ENCODE measurements around the gene TCEAL7.
"Not testable (repeated sequence)": the region's sequence is repeated elsewhere in the genome, so short reads cannot be mapped to it uniquely, and the experiment has no call there.

TCEAL7 gene

DNA sequence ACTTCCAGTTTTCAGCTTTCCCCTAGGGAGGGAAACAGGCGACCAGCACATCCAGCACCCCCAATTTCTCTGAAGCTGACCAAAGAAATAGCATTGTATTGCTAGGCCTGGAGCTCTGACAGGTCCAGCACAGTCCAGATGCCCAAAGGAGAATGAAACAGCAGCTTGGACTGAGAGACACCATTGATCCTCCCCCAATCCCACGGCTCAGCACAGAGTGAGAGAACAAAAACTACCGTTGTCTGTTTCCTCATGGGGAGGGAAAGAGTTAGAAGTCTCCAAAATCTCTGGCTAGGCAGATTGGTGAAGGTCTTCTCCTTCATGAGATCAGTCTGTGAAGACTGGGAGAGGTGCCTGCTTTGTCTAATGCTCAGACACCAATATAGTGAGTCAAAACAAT lies 8.6 kb downstream of the TCEAL7 start:
- H3K4me3 ChIP-seq = no peak overlapping the region
- H3K9me3 ChIP-seq (replicated peaks in 1 of 11) = no peaks in the 10 kb centered on the region
- no peak for TF ChIP-seq Cebpa-rat (IDR thresholded peaks at IDR 0.05)

DNA sequence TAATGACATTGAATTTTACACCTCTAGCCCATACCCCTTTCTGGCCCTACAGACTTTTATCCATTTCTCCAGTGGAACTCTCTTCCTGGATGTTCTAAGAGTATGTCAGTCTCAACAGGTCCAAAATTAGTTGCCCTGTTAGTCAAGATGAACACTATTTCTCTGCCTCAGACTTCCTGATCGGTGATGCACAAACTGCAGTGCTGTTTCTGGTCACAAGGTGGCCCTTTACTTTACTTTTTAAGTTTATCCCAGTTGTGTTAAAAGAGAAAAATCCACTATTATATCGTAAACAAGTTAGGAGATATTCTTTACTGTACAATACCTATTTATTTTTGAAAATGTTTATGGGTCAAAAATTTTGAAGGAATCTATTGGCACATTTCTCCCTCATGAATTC lies 13.1 kb downstream of the TCEAL7 start:
- Histone ChIP-seq H3K4me3 (no peak overlapping the region), H3K4me1 (no peaks in the 10 kb centered on the region), H4K20me1 (no peaks in the 10 kb centered on the region), H3K27me3 (peaks cover 2 to 54% (median 21%) of the 10 kb centered on the region in 11 experiments; a peak in 17 of 22 replicates), H3K27ac (no peak overlapping the region), H3K9me3 (replicated peaks in 1 of 11) (no peaks in the 10 kb centered on the region), H3K4me2 (no peak overlapping the region), H3K9ac (no peak overlapping the region), H3K36me3 (no peaks in the 10 kb centered on the region)
- no peak for TF ChIP-seq Cebpa-rat (IDR thresholded peaks at IDR 0.05)

More for the DNA sequence above, 8.6 kb downstream of the TCEAL7 start:
- no peak overlapping the region for H3K27ac ChIP-seq
- H3K9ac ChIP-seq = no peak overlapping the region
- H3K36me3 ChIP-seq = no peaks in the 10 kb centered on the region
- H3K4me2 ChIP-seq = no peak overlapping the region
- H3K27me3 ChIP-seq = peaks cover 13 to 55% (median 30%) of the 10 kb centered on the region in 11 experiments; a peak in 18 of 22 replicates
- no peaks in the 10 kb centered on the region for H4K20me1 ChIP-seq
- no peaks in the 10 kb centered on the region for H3K4me1 ChIP-seq

DNA sequence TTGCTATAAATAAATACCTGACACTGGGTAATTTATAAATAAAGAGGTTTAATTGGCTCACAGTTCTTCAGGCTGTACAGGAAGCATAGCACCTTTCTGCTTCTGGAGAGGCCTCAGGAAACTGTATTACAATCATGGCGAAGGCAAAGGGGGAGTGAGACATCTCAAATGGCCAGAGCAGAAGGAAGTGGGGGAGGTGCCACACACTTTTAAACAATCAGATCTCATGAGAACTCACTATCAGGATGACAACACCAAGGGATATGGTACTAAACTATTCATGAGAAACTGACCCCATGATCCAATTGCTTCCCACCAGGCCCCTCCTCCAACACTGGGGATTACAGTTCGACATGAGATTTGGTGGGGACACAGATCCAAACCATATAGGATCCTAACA lies 14.6 kb downstream of the TCEAL7 start:
- no peaks in the 10 kb centered on the region for H4K20me1 ChIP-seq
- TF ChIP-seq Cebpa-rat (IDR thresholded peaks at IDR 0.05) = no peak
- H3K4me3 ChIP-seq = no peak overlapping the region

DNA sequence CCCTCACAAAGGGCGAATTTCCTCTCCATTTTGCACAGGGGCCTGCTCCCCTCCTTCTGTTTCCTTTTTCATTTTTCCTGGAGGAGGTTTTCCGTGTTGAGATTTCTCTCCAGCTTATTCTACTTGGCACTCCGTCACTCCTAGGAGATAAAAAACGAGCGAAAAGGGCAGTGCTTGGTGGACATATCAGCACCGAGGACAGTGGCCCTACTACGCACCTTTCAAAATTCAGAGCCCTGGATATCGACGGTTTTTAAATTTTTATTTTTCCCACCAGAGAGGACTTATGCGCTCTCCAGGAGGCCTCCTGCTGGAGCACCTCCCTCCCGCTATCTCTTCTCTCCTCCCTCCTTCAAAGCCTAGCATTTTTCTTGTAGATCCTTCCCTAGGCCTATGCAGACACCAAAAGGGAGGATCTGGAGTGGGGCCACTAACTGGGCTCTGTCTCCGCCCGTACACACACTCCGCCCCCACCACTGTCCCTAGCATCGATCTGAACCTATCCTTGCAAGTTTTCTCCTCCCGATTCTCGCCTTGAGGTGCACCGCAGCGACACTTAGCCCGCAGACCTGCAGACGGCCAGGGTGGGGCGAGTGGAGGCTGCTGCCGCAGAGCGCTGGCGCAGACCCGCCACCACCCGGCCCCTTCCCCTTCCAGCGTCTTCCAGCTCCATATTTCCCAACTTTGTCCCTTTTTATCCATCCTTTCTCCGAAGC lies 17.8 kb downstream of the TCEAL7 start:
- H3K4me1 ChIP-seq = no peaks in the 10 kb centered on the region
- H4K20me1 ChIP-seq = no peaks in the 10 kb centered on the region
- TF ChIP-seq Cebpa-rat (IDR thresholded peaks at IDR 0.05) = no peak
- H3K9ac ChIP-seq = no peak overlapping the region
- H3K27me3 ChIP-seq = peaks cover 0 to 48% (median 14%) of the 10 kb centered on the region in 11 experiments; a peak in 15 of 22 replicates
- no peaks in the 10 kb centered on the region for H3K36me3 ChIP-seq
- H3K9me3 ChIP-seq (replicated peaks in 1 of 11) = no peaks in the 10 kb centered on the region
- H3K4me2 ChIP-seq = no peak overlapping the region
- no peak overlapping the region for H3K27ac ChIP-seq
- H3K4me3 ChIP-seq = no peak overlapping the region

More for the DNA sequence above, 14.6 kb downstream of the TCEAL7 start:
- H3K36me3 ChIP-seq = no peaks in the 10 kb centered on the region
- no peaks in the 10 kb centered on the region for H3K4me1 ChIP-seq
- no peak overlapping the region for H3K27ac ChIP-seq
- peaks cover 0 to 57% (median 15%) of the 10 kb centered on the region in 11 experiments; a peak in 17 of 22 replicates for H3K27me3 ChIP-seq
- no peak overlapping the region for H3K4me2 ChIP-seq
- H3K9ac ChIP-seq = no peak overlapping the region
- no peaks in the 10 kb centered on the region for H3K9me3 ChIP-seq (replicated peaks in 1 of 11)

DNA sequence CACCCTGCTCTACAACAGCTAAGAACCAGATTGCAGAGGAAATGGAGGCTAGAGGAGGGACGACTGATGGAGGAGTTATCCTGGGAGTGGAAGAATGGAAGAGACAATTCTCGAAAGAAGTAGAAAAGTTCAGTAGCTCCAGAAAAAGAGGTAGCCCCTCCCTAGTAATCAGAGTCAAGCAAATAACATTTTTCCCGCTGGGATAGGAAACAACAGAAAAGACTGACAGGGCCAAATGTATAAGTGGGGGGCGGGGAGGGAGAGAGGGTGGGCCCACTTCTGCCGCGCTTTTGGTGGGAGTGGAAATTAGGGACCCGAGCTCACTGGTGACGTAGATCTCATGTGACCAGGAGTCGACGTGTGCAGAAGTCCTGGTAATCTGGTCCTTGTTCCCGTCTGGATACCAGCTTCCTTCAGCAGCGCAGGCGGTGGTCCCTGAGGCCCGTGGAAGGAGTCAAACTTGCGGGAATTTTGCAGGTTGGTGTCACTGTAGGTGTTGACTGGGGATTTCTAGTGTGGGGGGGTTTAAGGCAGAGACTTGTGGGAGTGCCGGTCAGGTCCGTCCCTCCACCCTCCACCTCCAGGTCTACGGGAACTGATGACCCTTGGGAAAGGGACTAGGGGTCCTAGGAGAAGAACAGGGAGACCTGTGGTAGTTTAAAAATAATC lies 26.2 kb downstream of the TCEAL7 start, which contains the start of gene TCEAL9:
Gene TCEAL9 (plus strand): TSS at position 377 of the 669 bp plus-strand sequence. CDS start 1,179 bp downstream, outside the sequence.
- peak within 1 kb of the TSS; percentile 48 to 77 (median 66) for H3K4me2 ChIP-seq
- peaks cover 0 to 19% (median 10%) of the 10 kb centered on the region in 11 experiments; a peak in 10 of 22 replicates for H3K27me3 ChIP-seq
- no peak for TF ChIP-seq Cebpa-rat (IDR thresholded peaks at IDR 0.05)
- H3K4me3 ChIP-seq = peak within 1 kb of the TSS; percentile 63 to 80 (median 74)
- no peaks in the 10 kb centered on the region for H3K9me3 ChIP-seq (replicated peaks in 1 of 11)
- no peaks in the 10 kb centered on the region for H4K20me1 ChIP-seq
- H3K4me1 ChIP-seq = peaks cover 0 to 7% (median 0%) of the 10 kb centered on the region in 10 experiments; a peak in 4 of 20 replicates
- H3K36me3 ChIP-seq = no peaks in the 10 kb centered on the region
- peak within 1 kb of the TSS; percentile 67 to 80 (median 75) for H3K9ac ChIP-seq
- peak within 1 kb of the TSS in 9 of 11 experiments; percentile 50 to 66 (median 57); a peak in 18 of 22 replicates for H3K27ac ChIP-seq

DNA sequence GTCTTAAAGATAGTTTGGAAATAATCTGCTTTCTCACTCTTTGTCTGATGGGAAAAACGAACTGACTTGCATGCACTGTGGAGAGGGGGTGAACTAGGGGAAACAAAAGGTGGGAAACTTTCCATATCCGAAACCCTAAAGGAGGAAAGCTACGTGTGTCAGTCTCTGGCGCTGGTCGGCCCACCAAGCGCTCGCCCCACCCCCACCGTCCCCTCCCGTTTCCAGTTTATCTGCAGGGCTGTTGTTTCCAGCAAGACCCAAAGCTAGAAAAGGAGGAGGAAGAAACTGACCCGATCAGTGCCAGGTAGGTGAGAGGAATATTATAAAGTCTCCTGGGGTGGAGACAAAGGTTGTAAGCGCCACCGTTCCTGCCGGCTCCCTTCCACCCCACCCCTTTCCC lies 26.8 kb downstream of the TCEAL7 start:
- H3K4me2 ChIP-seq = peak overlapping the region; percentile 48 to 77 (median 66)
- no peak for TF ChIP-seq Cebpa-rat (IDR thresholded peaks at IDR 0.05)
- peak overlapping the region; percentile 63 to 80 (median 74) for H3K4me3 ChIP-seq
- no peaks in the 10 kb centered on the region for H4K20me1 ChIP-seq
- H3K9me3 ChIP-seq (replicated peaks in 1 of 11) = no peaks in the 10 kb centered on the region
- no peaks in the 10 kb centered on the region for H3K36me3 ChIP-seq
- peaks cover 0 to 7% (median 0%) of the 10 kb centered on the region in 10 experiments; a peak in 4 of 20 replicates for H3K4me1 ChIP-seq
- peaks cover 0 to 19% (median 10%) of the 10 kb centered on the region in 11 experiments; a peak in 11 of 22 replicates for H3K27me3 ChIP-seq
- H3K27ac ChIP-seq = peak overlapping the region in 9 of 11 experiments; percentile 50 to 66 (median 57); a peak in 18 of 22 replicates
- peak overlapping the region; percentile 67 to 80 (median 75) for H3K9ac ChIP-seq

DNA sequence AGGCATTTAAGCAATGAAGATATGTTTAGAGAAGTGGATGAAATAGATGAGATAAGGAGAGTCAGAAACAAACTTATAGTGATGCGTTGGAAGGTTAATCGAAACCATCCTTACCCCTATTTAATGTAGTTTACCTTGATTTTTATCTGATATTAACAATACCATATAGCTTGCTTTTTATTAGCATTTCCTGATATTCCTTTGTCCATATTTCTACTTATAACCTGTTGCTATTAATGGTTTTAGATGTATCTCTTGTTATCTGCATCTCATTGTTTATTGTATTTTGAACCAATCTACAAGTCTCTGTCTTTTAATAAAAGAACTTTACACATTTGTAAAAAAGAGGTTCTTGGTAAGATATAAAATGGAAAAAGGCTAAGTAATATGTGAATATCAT lies 27.8 kb downstream of the TCEAL7 start:
- peaks cover 0 to 7% (median 0%) of the 10 kb centered on the region in 10 experiments; a peak in 4 of 20 replicates for H3K4me1 ChIP-seq
- H3K27ac ChIP-seq = no peak overlapping the region
- H3K9ac ChIP-seq = peak overlapping the region in 1 of 11 experiments; percentile 78; a peak in 2 of 22 replicates
- no peaks in the 10 kb centered on the region for H3K9me3 ChIP-seq (replicated peaks in 1 of 11)
- peaks cover 0 to 19% (median 10%) of the 10 kb centered on the region in 11 experiments; a peak in 10 of 22 replicates for H3K27me3 ChIP-seq
- no peaks in the 10 kb centered on the region for H3K36me3 ChIP-seq
- peak overlapping the region in 4 of 10 experiments; percentile 63 to 77 (median 74); a peak in 5 of 20 replicates for H3K4me3 ChIP-seq
- no peak for TF ChIP-seq Cebpa-rat (IDR thresholded peaks at IDR 0.05)
- no peaks in the 10 kb centered on the region for H4K20me1 ChIP-seq
- peak overlapping the region; percentile 48 to 77 (median 66); a peak in 16 of 22 replicates for H3K4me2 ChIP-seq

DNA sequence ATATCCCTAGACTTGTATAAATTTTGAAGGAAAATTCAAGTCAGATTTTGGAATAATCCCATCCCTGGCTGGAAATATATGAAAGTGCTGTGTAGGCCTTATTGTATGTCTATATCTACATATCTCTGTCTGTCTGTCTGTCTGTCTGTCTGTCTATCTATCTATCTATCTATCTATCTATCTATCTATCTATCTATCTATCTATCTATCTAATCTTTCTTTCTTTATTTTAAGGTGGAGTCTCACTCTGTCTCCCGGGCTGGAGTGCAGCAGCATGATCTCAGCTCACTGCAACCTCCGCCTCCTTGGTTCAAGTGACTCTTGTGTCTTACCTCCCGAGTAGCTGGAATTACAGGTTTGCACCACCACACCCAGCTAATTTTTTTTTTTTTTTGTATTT lies 29.6 kb downstream of the TCEAL7 start:
- H3K27ac ChIP-seq; H3K9me3 ChIP-seq (replicated peaks in 1 of 11); H3K4me2 ChIP-seq; H3K4me1 ChIP-seq; H4K20me1 ChIP-seq; H3K36me3 ChIP-seq; H3K4me3 ChIP-seq; H3K9ac ChIP-seq: not testable (repeated sequence)
- H3K27me3 ChIP-seq = peaks cover 0 to 19% (median 10%) of the 10 kb centered on the region in 11 experiments; a peak in 10 of 22 replicates

DNA sequence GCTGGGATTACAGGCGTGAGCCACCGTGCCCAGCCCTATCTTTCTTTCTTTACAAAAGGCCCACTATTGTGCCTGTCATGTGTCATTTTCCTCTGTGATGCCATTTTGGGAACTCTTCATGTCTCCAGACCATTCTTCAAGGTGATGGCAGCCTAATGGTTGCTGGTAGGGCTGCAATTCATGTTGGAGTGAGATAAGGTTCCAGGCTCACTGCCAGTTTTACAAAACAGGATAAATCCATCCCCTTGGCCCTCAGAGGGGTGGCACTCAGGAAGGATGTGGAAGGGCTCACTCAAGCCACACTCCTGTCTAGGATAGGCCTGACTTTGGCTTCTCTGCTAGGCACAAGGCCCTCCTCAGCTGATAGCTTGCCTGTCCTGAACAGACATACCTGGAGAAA lies 30.1 kb downstream of the TCEAL7 start:
- Histone ChIP-seq H3K36me3 (no peaks in the 10 kb centered on the region), H3K27me3 (peaks cover 0 to 19% (median 10%) of the 10 kb centered on the region in 11 experiments; a peak in 10 of 22 replicates), H3K4me2 (no peak overlapping the region), H3K9ac (no peak overlapping the region; a peak in 1 of 22 replicates), H3K9me3 (replicated peaks in 1 of 11) (no peaks in the 10 kb centered on the region), H4K20me1 (no peaks in the 10 kb centered on the region), H3K4me3 (no peak overlapping the region), H3K27ac (no peak overlapping the region), H3K4me1 (peaks cover 0 to 7% (median 0%) of the 10 kb centered on the region in 10 experiments; a peak in 4 of 20 replicates)
- no peak for TF ChIP-seq Cebpa-rat (IDR thresholded peaks at IDR 0.05)

Measured in BLaER1 treated with 17β-estradiol and CSF1 and Interleukin-3, amounts not matched to agents 10 nM and 100 nM (cell line).